Adrenal gland (tissue), 12 donors: Measurements from ENCODE around the gene POLR3E. TPM values are rescaled to one million over a fixed set of nuclear protein-coding genes. Genes with fewer than 3 reads are reported as not detected.

Experiments
- DNase-seq, 7 donors: peaks; one replicate each; pipeline ENCODE4 v3.0.0-alpha.2; 2019 to 2020
- H3K27ac ChIP-seq, 5 donors: fragments of 200-600 bp; sonication (generic) in 4 of 5; 1 replicate in 3 of 5; 2 replicates in 2 of 5; pipeline versions ENCODE4 v1.5.1 to v1.8.0; 2016 to 2020; ENCODE audit warnings: mild to moderate bottlenecking in 1 of 5
- H3K27me3 ChIP-seq: fragments of 200-600 bp; 2 replicates; pipeline ENCODE4 v1.8.0; 2021
- H3K36me3 ChIP-seq, 2 donors: fragments of 200-600 bp; replicated peaks in 1 of 2; 1 replicate in 1 of 2; 2 replicates in 1 of 2; pipeline versions ENCODE4 v1.5.1 to v1.8.0; 2018 to 2022
- H3K4me1 ChIP-seq, 2 donors: fragments of 200-600 bp; replicated peaks in 1 of 2; 1 replicate in 1 of 2; 2 replicates in 1 of 2; pipeline versions ENCODE4 v1.5.1 to v1.8.0; 2018 to 2021
- H3K4me3 ChIP-seq, 4 donors: fragments of 200-600 bp; sonication (generic) in 3 of 4; one replicate each; pipeline ENCODE4 v1.5.1; 2016 to 2018
- H3K9me3 ChIP-seq, 3 donors: fragments of 200-600 bp; sonication (generic) in 1 of 3; replicated peaks in 1 of 3; 1 replicate in 2 of 3; 2 replicates in 1 of 3; pipeline versions ENCODE4 v1.5.1 to v1.8.0; 2016 to 2021
- CTCF ChIP-seq, 6 experiments: fragments of 450-650 bp in 4 of 6; fragments of 200-600 bp in 2 of 6; sonication (generic) in 1 of 6; IDR thresholded peaks; 1 replicate in 5 of 6; 2 replicates in 1 of 6; pipeline versions ENCODE4 v1.5.1 to v1.8.0; 2016 to 2021; ENCODE audit warnings: antibody characterized with exemption in 6 of 6, mild to moderate bottlenecking in 2 of 6, moderate library complexity in 1 of 6
- POLR2A ChIP-seq, 2 donors: fragments of 450-650 bp; IDR thresholded peaks; one replicate each; pipeline ENCODE4 v1.6.1; 2017; ENCODE audit warnings: antibody characterized with exemption in 2 of 2, mild to moderate bottlenecking in 2 of 2, moderate library complexity in 1 of 2
- whole genome bisulfite sequencing, 4 donors: extraction: QIAGEN DNeasy Blood & Tissue Kit in 2 of 4; methylation state at CpG; one replicate each; pipeline versions ENCODE4 v1.1.5 to v1.1.7; 2013 to 2017; 5-methylcytosine and 5-hydroxymethylcytosine counted together
- intact Hi-C, 2 donors: fragments of 100-400 bp; cut with DNase I; formaldehyde crosslinking; loops; one replicate each; pipeline versions ENCODE4 v1.14.1 to v1.15.0; 2022 to 2023
- polyA plus RNA-seq, 3 donors: library from polyadenylated mRNA; stranded (reverse); fragments of 200-250 nt in 2 of 3; fragments of 350-450 nt in 1 of 3; fragmentation: Illumina TruSeq in 1 of 3; extraction: RNeasy Lipid Tissue Mini Kit (QIAGEN cat#74804) in 1 of 3; gene quantifications; one replicate each; pipeline ENCODE4 v1.2.3, GENCODE V29; 2013 to 2014
- total RNA-seq, 9 donors: library from RNA; depleted of rRNA in 4 of 9; stranded (reverse); fragments of >200 nt in 4 of 9; fragments of 120-200 nt in 1 of 9; fragmentation: NEBNext Ultra II Directional in 1 of 9; extraction: Animal tissue kit (Norgen Biotek cat#: 25700) in 1 of 9; gene quantifications; one replicate each; pipeline versions ENCODE4 v1.1.0 to v1.2.4, GENCODE V29; 2013 to 2023
- donor health status: healthy with polysubstance abuse.
- donor health status: Bipolar disorder and iron deficiency.
- donor health status: DM: yes; HTN: yes; CAD: no.
- donor health status: DM: no; HTN: no; CAD: no.
- donor health status: DM: no; HTN: no; CAD: no.
- donor health status: DM: yes; HTN: yes; CAD: no.

POLR3E gene
- total and polyA plus RNA-seq, 12 donors, result 43.8 to 99.4 (median 51.5) TPM

- TF ChIP-seq CTCF (IDR thresholded peaks at IDR 0.05) (peak; percentile 42 to 56 (median 50)), POLR2A (IDR thresholded peaks at IDR 0.05) (no peak)
- peak in 4 of 7 donors; percentile 47 to 65 (median 54) for DNase-seq
- H3K4me3 ChIP-seq, result no peak overlapping the region
- H3K27me3 ChIP-seq, result no peaks in the 10 kb centered on the region
- H3K36me3 ChIP-seq, result peaks cover 0 to 64% of the 10 kb centered on the region in 2 donors
- H3K9me3 ChIP-seq, result no peaks in the 10 kb centered on the region
- intact Hi-C loops, result no loop called here
- 72 to 81% (median 74%) methylated on average over 18 of the region's 18 CpGs for WGBS, 4 donors
- H3K27ac ChIP-seq, result no peak overlapping the region
- H3K4me1 ChIP-seq, result peaks cover 9 to 11% of the 10 kb centered on the region in 2 donors
Observed at GRCh38 chr16:22318690-22319358, 21.6 kb downstream of the POLR3E start.

- H3K9me3 ChIP-seq, result no peaks in the 10 kb centered on the region
- no peak overlapping the region for H3K27ac ChIP-seq
- peak in 1 of 7 donors; percentile 23 for DNase-seq
- H3K4me1 ChIP-seq, result peaks cover 9 to 11% of the 10 kb centered on the region in 2 donors
- TF ChIP-seq POLR2A (IDR thresholded peaks at IDR 0.05) (no peak), CTCF (IDR thresholded peaks at IDR 0.05) (no peak)
- H3K4me3 ChIP-seq, result no peak overlapping the region
- 74 to 78% (median 77%) methylated on average over 13 of the region's 13 CpGs for WGBS, 4 donors
- peaks cover 0 to 66% of the 10 kb centered on the region in 2 donors for H3K36me3 ChIP-seq
- no peaks in the 10 kb centered on the region for H3K27me3 ChIP-seq
- intact Hi-C loops, result loop anchor here in 1 of 2 donors (10.0 kb wide), 1 partner anchor 1166 kb away; the partner anchor contains the start of genes DNAH3 and LDAF1
Observed at GRCh38 chr16:22320572-22321339, 23.5 kb downstream of the POLR3E start.

GRCh38 chr16:22321340-22322001 lies 24.3 kb downstream of the POLR3E start:
- intact Hi-C loops, result loop anchor here in 1 of 2 donors (10.0 kb wide), 1 partner anchor 1167 kb away; the partner anchor contains the start of genes DNAH3 and LDAF1
- peak; percentile 62 to 92 (median 82) for DNase-seq
- 41 to 43% (median 42%) methylated on average over 13 to 16 of the region's 16 CpGs for WGBS, 4 donors
- Histone ChIP-seq H3K4me3 (no peak overlapping the region), H3K9me3 (no peaks in the 10 kb centered on the region), H3K4me1 (peaks cover 9 to 12% of the 10 kb centered on the region in 2 donors), H3K27ac (peak overlapping the region in 1 of 5 donors; percentile 13), H3K36me3 (peaks cover 0 to 67% of the 10 kb centered on the region in 2 donors), H3K27me3 (no peaks in the 10 kb centered on the region)
- no peak for TF ChIP-seq POLR2A (IDR thresholded peaks at IDR 0.05)
- peak; percentile 91 to 96 (median 94) for TF ChIP-seq CTCF (IDR thresholded peaks at IDR 0.05)
